Testis (tissue), 2 donors: ENCODE results near the gene BAIAP2L1.

Source experiments
- POLR2A ChIP-seq: fragments of 450-650 bp; IDR thresholded peaks from one replicate; pipeline ENCODE4 v1.6.1; 2017; ENCODE audit warnings: antibody characterized with exemption, mild to moderate bottlenecking, moderate library complexity
- TF ChIP-seq, protein P1 (sequence below), 3 experiments: fragments of 450-650 bp in 2 of 3; fragments of 200-600 bp in 1 of 3; sonication (generic) in 1 of 3; IDR thresholded peaks; one replicate each; pipeline ENCODE4 v1.5.1; 2016 to 2019; ENCODE audit warnings: antibody characterized with exemption in 3 of 3, mild to moderate bottlenecking in 2 of 3, moderate library complexity in 1 of 3

DNA sequence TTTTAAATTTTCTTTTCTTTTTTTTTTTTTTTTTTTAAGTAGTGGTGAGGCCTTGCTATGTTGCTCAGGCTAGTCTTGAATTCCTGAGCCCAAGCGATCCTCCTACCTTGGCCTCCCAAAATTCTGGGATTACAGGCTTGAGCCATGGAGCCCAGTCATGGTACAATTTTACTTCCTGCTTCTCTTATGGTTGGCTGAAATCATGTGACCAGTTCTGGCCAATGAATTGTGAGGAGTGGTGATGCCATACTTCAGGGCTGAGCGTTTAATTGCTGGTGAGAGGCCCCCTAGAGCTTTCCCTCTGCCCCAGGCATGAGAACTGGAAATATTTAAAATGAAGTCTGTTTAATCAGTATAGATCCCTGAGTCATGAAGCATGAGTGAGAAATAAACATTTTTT is 22.2 kb upstream of the BAIAP2L1 start:
- TF ChIP-seq, protein P1, sequence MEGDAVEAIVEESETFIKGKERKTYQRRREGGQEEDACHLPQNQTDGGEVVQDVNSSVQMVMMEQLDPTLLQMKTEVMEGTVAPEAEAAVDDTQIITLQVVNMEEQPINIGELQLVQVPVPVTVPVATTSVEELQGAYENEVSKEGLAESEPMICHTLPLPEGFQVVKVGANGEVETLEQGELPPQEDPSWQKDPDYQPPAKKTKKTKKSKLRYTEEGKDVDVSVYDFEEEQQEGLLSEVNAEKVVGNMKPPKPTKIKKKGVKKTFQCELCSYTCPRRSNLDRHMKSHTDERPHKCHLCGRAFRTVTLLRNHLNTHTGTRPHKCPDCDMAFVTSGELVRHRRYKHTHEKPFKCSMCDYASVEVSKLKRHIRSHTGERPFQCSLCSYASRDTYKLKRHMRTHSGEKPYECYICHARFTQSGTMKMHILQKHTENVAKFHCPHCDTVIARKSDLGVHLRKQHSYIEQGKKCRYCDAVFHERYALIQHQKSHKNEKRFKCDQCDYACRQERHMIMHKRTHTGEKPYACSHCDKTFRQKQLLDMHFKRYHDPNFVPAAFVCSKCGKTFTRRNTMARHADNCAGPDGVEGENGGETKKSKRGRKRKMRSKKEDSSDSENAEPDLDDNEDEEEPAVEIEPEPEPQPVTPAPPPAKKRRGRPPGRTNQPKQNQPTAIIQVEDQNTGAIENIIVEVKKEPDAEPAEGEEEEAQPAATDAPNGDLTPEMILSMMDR (IDR thresholded peaks at IDR 0.05) = no peak
- no peak for TF ChIP-seq POLR2A
